ENCODE data around the gene UFSP1. TPM values are rescaled to one million over a fixed set of nuclear protein-coding genes. Genes with fewer than 3 reads are reported as not detected.

The UFSP1 gene
- total RNA-seq, 2 donors from 2014 or later: 6.2 to 7.9 TPM

GRCh38 chr7:100899432-100899831 lies 9.9 kb upstream of the UFSP1 start:
- peaks cover 42% of the 10 kb centered on the region for H3K4me1 ChIP-seq
- WGBS, 2 donors: 93 to 97% methylated on average over 4 to 5 of the region's 5 CpGs
- no peaks in the 10 kb centered on the region for H3K36me3 ChIP-seq (replicated peaks in 1 of 2; ENCODE audit: insufficient read depth in 1 of 2, low read depth in 2 of 2)
- H3K27ac ChIP-seq: no peak overlapping the region
- peaks cover 0 to 18% of the 10 kb centered on the region in 2 donors for H3K27me3 ChIP-seq
- DNase-seq (no peak), ATAC-seq (no peak)
- intact Hi-C loops (cut with DNase I): no loop called here
- H3K9me3 ChIP-seq: no peaks in the 10 kb centered on the region
- TF ChIP-seq POLR2A (IDR thresholded peaks at IDR 0.05) (no peak), CTCF (IDR thresholded peaks at IDR 0.05) (no peak)
- H3K4me3 ChIP-seq: no peak overlapping the region

GRCh38 chr7:100897772-100898454 lies 8.4 kb upstream of the UFSP1 start:
- intact Hi-C loops (cut with DNase I): no loop called here
- 46 to 50% methylated on average over 13 of the region's 13 CpGs for WGBS, 2 donors
- peak; percentile 27 for ATAC-seq
- peak in 2 of 4 donors; percentile 37 to 59 for DNase-seq
- H3K27me3 ChIP-seq: peaks cover 0 to 18% of the 10 kb centered on the region in 2 donors
- TF ChIP-seq CTCF (IDR thresholded peaks at IDR 0.05) (no peak), POLR2A (IDR thresholded peaks at IDR 0.05) (no peak)
- no peaks in the 10 kb centered on the region for H3K9me3 ChIP-seq
- no peaks in the 10 kb centered on the region for H3K36me3 ChIP-seq (replicated peaks in 1 of 2; ENCODE audit: insufficient read depth in 1 of 2, low read depth in 2 of 2)
- peak overlapping the region in 1 of 4 donors; percentile 19 for H3K27ac ChIP-seq
- H3K4me3 ChIP-seq: no peak overlapping the region
- peaks cover 45% of the 10 kb centered on the region for H3K4me1 ChIP-seq

- ATAC-seq (peak; percentile 55), DNase-seq (peak; percentile 39 to 56 (median 49))
- H3K4me3 ChIP-seq: no peak overlapping the region
- peak overlapping the region in 1 of 4 donors; percentile 26 for H3K27ac ChIP-seq
- intact Hi-C loops (cut with DNase I): no loop called here
- H3K9me3 ChIP-seq: no peaks in the 10 kb centered on the region
- 1 to 3% methylated on average over 10 to 66 of the region's 95 CpGs for WGBS, 2 donors
- no peaks in the 10 kb centered on the region for H3K36me3 ChIP-seq (replicated peaks in 1 of 2; ENCODE audit: insufficient read depth in 1 of 2, low read depth in 2 of 2)
- peaks cover 0 to 18% of the 10 kb centered on the region in 2 donors for H3K27me3 ChIP-seq
- TF ChIP-seq POLR2A (IDR thresholded peaks at IDR 0.05) (no peak), CTCF (IDR thresholded peaks at IDR 0.05) (peak; percentile 62 to 78 (median 69))
- H3K4me1 ChIP-seq: peaks cover 45% of the 10 kb centered on the region
These were observed 7.5 kb upstream of the UFSP1 start for GRCh38 chr7:100896732-100897608.

GRCh38 chr7:100895956-100896731 lies 6.6 kb upstream of the UFSP1 start:
- no peak for TF ChIP-seq CTCF (IDR thresholded peaks at IDR 0.05)
- peak in 2 of 3 donors; percentile 15 to 48 for TF ChIP-seq POLR2A (IDR thresholded peaks at IDR 0.05)
- peaks cover 44% of the 10 kb centered on the region for H3K4me1 ChIP-seq
- ATAC-seq: peak; percentile 39
- no peaks in the 10 kb centered on the region for H3K36me3 ChIP-seq (replicated peaks in 1 of 2; ENCODE audit: insufficient read depth in 1 of 2, low read depth in 2 of 2)
- DNase-seq: peak in 3 of 4 donors; percentile 72 to 73 (median 73)
- peak overlapping the region in 2 of 4 donors; percentile 26 to 44 for H3K27ac ChIP-seq
- no peaks in the 10 kb centered on the region for H3K9me3 ChIP-seq
- 4 to 10% methylated on average over 23 to 46 of the region's 54 CpGs for WGBS, 2 donors
- intact Hi-C loops (cut with DNase I): loop anchor here (2.0 kb wide), 1 partner anchor 161 kb away; no protein-coding TSS in a partner anchor
- no peak overlapping the region for H3K4me3 ChIP-seq
- H3K27me3 ChIP-seq: peaks cover 0 to 18% of the 10 kb centered on the region in 2 donors

Measured in body of pancreas (tissue), 4 donors.